Left lung (tissue), 10 donors: ENCODE data around the gene OR1S2. TPM values are rescaled to one million over a fixed set of nuclear protein-coding genes. Genes with fewer than 3 reads are reported as not detected.

Experiments
- ATAC-seq: fragments of 200-7000 bp; cut with Tn5 transposase; one replicate; pipeline ENCODE4 v1.9.1; 2020; ENCODE audit warnings: moderate library complexity
- DNase-seq, 4 donors: peaks; one replicate each; pipeline ENCODE4 v3.0.0-alpha.2; 2013 to 2020
- H3K27ac ChIP-seq, 2 donors: fragments of 200-600 bp; sonication (generic) in 1 of 2; one replicate each; pipeline versions ENCODE4 v1.5.0 to v1.8.0; 2020 to 2021
- H3K27me3 ChIP-seq, 2 donors: fragments of 200-600 bp; sonication (generic) in 1 of 2; one replicate each; pipeline versions ENCODE4 v1.5.0 to v1.8.0; 2020 to 2021
- H3K36me3 ChIP-seq, 2 donors: fragments of 200-600 bp; sonication (generic) in 1 of 2; one replicate each; pipeline versions ENCODE4 v1.5.0 to v1.8.0; 2020 to 2021
- H3K4me1 ChIP-seq, 2 donors: fragments of 200-600 bp; one replicate each; pipeline ENCODE4 v1.8.0; 2021
- H3K4me3 ChIP-seq, 2 donors: fragments of 200-600 bp; sonication (generic) in 1 of 2; one replicate each; pipeline versions ENCODE4 v1.5.0 to v1.8.0; 2020 to 2021; ENCODE audit warnings: mild to moderate bottlenecking in 1 of 2
- H3K9me3 ChIP-seq, 2 donors: fragments of 200-600 bp; sonication (generic) in 1 of 2; one replicate each; pipeline versions ENCODE4 v1.5.0 to v1.8.0; 2020 to 2021
- intact Hi-C, 2 donors: fragments of 100-400 bp; cut with DNase I; formaldehyde crosslinking; loops; one replicate each; pipeline versions ENCODE4 v1.11.2 to v1.14.2; 2022
- polyA plus RNA-seq, 6 donors: library from polyadenylated mRNA; unstranded; fragments of 120-200 nt; gene quantifications; one replicate each; pipeline ENCODE4 v1.2.1, GENCODE V29; 2013; ENCODE audit not compliant: insufficient read length in 6 of 6
- total RNA-seq, 2 donors: library from RNA; stranded (reverse); fragmentation: NEBNext Ultra II Directional; extraction: Animal tissue kit (Norgen Biotek cat#: 25700); gene quantifications; one replicate each; pipeline ENCODE4 v1.2.1, GENCODE V29; 2021
- TF ChIP-seq, protein P1 (sequence below), 2 donors: fragments of 200-600 bp; sonication (generic) in 1 of 2; IDR thresholded peaks; one replicate each; pipeline versions ENCODE4 v1.5.0 to v1.8.0; 2021; ENCODE audit warnings: antibody characterized with exemption in 2 of 2
- donor health status: DM: no; HTN: yes; CAD: no.
- donor health status: DM: no; HTN: no; CAD: no.

OR1S2 gene
- total and polyA plus RNA-seq, 8 donors: not detected

- intact Hi-C loops: no loop called here
- Histone ChIP-seq H3K27me3 (no peaks in the 10 kb centered on the region), H3K4me3 (no peak overlapping the region), H3K36me3 (no peaks in the 10 kb centered on the region), H3K27ac (no peak overlapping the region), H3K4me1 (no peaks in the 10 kb centered on the region), H3K9me3 (no peaks in the 10 kb centered on the region)
- TF ChIP-seq, protein P1, sequence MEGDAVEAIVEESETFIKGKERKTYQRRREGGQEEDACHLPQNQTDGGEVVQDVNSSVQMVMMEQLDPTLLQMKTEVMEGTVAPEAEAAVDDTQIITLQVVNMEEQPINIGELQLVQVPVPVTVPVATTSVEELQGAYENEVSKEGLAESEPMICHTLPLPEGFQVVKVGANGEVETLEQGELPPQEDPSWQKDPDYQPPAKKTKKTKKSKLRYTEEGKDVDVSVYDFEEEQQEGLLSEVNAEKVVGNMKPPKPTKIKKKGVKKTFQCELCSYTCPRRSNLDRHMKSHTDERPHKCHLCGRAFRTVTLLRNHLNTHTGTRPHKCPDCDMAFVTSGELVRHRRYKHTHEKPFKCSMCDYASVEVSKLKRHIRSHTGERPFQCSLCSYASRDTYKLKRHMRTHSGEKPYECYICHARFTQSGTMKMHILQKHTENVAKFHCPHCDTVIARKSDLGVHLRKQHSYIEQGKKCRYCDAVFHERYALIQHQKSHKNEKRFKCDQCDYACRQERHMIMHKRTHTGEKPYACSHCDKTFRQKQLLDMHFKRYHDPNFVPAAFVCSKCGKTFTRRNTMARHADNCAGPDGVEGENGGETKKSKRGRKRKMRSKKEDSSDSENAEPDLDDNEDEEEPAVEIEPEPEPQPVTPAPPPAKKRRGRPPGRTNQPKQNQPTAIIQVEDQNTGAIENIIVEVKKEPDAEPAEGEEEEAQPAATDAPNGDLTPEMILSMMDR (IDR thresholded peaks at IDR 0.05): no peak
- DNase-seq (no peak), ATAC-seq (no peak)
Measured at GRCh38 chr11:58186938-58187337, 17.0 kb downstream of the OR1S2 start.

- Histone ChIP-seq H3K4me3 (no peak overlapping the region), H3K27ac (no peak overlapping the region), H3K9me3 (no peaks in the 10 kb centered on the region), H3K36me3 (no peaks in the 10 kb centered on the region), H3K27me3 (no peaks in the 10 kb centered on the region), H3K4me1 (no peaks in the 10 kb centered on the region)
- ATAC-seq (no peak), DNase-seq (no peak)
- intact Hi-C loops: no loop called here
- TF ChIP-seq, protein P1 (IDR thresholded peaks at IDR 0.05): no peak
Measured at GRCh38 chr11:58179648-58180047, 24.3 kb downstream of the OR1S2 start.

DNA sequence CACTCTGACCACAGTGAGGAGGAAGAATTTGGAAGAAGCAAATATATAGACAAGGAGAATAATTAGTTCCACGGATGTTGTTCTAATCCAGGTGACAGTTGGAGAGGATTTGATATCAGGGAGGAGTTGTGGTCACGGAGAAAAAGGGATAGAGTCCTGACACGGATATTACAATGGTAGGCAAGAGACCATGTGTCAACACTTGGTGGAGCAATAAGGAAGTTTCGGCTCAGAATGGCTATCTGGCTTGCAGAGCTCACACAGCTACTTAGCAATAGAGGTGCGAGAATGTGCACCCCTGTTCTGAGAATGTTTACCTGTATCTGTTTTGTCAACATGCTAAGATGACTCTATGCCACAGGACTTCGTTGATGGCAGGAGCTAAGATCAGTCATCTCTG lies 25.5 kb downstream of the OR1S2 start:
- Histone ChIP-seq H3K4me1 (no peaks in the 10 kb centered on the region), H3K27me3 (no peaks in the 10 kb centered on the region), H3K4me3 (no peak overlapping the region), H3K9me3 (no peaks in the 10 kb centered on the region), H3K36me3 (no peaks in the 10 kb centered on the region), H3K27ac (no peak overlapping the region)
- intact Hi-C loops: no loop called here
- no peak for ATAC-seq
- TF ChIP-seq, protein P1 (IDR thresholded peaks at IDR 0.05): no peak
- no peak for DNase-seq

DNA sequence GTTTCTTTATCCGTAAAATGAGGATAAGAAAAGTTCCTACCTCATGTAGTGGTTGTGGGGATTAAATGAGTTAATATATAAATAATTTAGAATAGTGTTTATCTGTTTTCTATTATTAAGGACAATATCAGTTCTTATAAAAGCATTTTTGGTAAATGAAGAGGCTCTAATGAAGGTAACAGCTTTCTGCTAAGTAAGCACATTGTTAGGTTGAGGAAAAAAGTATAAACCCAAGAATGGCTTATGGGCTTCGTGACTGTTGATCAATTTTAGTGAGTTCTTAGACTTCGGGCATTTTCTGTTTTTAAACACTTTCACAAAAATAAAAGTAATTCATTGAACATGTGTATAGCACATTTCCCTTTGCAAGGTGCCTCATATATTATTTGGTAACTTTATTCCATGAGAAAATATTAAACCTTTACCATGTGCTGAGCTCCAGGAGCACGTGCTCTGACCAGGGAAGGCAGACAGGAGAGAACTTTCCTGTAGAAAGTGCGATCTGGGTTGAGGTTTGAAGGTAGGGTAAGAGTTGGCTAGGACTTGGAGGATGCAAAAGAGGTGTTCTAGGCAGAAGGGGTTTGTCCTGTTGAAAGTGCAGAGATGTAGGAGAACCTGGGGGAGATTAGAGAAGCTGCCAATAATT lies 26.4 kb downstream of the OR1S2 start:
- Histone ChIP-seq H3K9me3 (no peaks in the 10 kb centered on the region), H3K4me3 (no peak overlapping the region), H3K4me1 (no peaks in the 10 kb centered on the region), H3K27me3 (no peaks in the 10 kb centered on the region), H3K27ac (no peak overlapping the region), H3K36me3 (no peaks in the 10 kb centered on the region)
- DNase-seq (no peak), ATAC-seq (no peak)
- intact Hi-C loops: no loop called here
- TF ChIP-seq, protein P1 (IDR thresholded peaks at IDR 0.05): no peak

GRCh38 chr11:58165504-58166106 lies 38.3 kb downstream of the OR1S2 start:
- Histone ChIP-seq H3K27me3 (no peaks in the 10 kb centered on the region), H3K9me3 (no peaks in the 10 kb centered on the region), H3K36me3 (no peaks in the 10 kb centered on the region), H3K4me1 (no peaks in the 10 kb centered on the region), H3K27ac (no peak overlapping the region), H3K4me3 (no peak overlapping the region)
- TF ChIP-seq, protein P1 (IDR thresholded peaks at IDR 0.05): no peak
- ATAC-seq (no peak), DNase-seq (no peak)
- intact Hi-C loops: no loop called here
